ENCODE measurements around the gene PITPNM2. TPM values are rescaled to one million over a fixed set of nuclear protein-coding genes. Genes with fewer than 3 reads are reported as not detected.
"Not testable (repeated sequence)": the region's sequence is repeated elsewhere in the genome, so short reads cannot be mapped to it uniquely, and the experiment has no call there.

Gene PITPNM2
- total and polyA plus RNA-seq, 3 donors from 2014 or later: 24.2 to 38.3 (median 25.3) TPM

DNA sequence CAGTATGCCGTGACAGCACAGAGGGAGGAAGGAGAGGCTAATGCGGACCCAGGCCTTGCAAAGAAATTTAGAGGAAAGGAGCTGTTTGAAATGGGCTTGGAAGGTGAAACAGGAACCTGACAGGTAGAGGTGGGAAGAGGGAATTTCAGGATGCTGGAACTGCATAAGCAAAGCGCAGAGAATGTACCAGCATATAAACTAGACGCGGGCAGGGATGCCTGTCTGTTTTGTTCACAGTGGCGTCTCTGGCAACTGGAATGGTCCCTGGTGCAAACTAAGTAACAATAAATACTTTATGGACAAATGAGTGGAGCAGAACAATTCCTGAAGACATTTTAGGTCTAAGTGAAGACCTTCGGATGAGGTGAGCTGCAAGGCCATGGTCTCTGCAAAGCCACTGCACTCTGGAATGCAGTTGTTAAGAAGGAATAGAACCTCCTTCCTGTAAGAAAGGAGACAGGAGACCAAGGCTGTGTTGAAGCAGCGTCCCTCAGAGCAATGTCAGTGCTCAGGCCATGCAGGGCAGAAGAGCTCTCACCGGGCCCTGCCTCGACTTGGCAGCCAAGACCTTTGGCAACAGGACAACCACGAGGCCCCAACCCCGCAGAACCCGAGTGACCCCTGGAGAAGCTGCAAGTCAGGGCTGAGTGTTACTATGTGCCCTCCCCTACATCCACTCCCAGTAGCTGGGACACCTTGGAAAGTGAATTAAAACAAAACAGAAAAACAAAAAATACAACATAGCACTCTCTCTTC, 42.8 kb downstream of the PITPNM2 start:
- no peaks in the 10 kb centered on the region for H3K36me3 ChIP-seq (ENCODE audit: low read depth, missing control alignments)
- H3K27ac ChIP-seq: no peak overlapping the region
- H3K4me1 ChIP-seq: peaks cover 18% of the 10 kb centered on the region
- intact Hi-C loops (cut with DNase I; ENCODE audit: low total_unique reads): no loop called here
- no peaks in the 10 kb centered on the region for H3K9me3 ChIP-seq
- TF ChIP-seq POLR2A (IDR thresholded peaks at IDR 0.05): no peak
- TF ChIP-seq, protein P1, sequence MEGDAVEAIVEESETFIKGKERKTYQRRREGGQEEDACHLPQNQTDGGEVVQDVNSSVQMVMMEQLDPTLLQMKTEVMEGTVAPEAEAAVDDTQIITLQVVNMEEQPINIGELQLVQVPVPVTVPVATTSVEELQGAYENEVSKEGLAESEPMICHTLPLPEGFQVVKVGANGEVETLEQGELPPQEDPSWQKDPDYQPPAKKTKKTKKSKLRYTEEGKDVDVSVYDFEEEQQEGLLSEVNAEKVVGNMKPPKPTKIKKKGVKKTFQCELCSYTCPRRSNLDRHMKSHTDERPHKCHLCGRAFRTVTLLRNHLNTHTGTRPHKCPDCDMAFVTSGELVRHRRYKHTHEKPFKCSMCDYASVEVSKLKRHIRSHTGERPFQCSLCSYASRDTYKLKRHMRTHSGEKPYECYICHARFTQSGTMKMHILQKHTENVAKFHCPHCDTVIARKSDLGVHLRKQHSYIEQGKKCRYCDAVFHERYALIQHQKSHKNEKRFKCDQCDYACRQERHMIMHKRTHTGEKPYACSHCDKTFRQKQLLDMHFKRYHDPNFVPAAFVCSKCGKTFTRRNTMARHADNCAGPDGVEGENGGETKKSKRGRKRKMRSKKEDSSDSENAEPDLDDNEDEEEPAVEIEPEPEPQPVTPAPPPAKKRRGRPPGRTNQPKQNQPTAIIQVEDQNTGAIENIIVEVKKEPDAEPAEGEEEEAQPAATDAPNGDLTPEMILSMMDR (IDR thresholded peaks at IDR 0.05): no peak
- WGBS, 2 donors: 64 to 72% methylated on average over 13 of the region's 13 CpGs
- no peak overlapping the region for H3K4me3 ChIP-seq
- no peak for DNase-seq
- no peaks in the 10 kb centered on the region for H3K27me3 ChIP-seq

DNA sequence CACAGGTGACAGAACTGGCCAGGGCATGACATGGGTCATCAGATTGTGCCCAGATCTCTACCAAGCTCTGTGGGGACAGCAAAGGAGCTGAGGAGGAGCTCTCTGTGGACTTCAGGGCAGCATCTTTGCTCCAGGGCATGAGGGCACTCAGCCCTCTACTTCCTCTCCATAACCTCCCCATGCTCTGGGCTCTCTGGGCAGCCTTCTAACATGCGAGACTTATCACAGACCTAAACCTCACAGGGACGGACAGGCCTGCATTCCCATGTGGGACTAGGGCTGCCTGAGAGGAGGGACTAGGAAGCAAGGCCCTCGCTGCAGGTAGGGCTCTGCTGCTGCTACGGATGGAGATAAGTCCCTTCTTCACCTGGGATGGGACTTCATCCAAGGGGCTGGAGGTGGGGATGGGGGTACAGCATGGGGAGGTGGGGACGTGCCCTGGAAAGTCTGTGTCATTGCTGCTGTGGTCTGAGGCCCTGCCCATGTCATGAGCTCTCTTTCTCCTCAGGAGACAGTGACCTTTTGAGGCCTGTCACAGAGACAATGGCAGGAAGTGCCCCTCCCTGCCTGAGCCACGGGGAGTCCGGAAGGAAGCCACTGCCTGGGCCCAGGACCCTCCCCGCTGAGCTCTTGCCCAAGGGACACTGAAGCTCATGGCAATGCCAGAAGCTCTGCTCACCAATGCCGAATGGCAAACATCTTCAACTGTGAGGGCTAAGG, 44.1 kb downstream of the PITPNM2 start:
- 83 to 95% methylated on average over 5 to 9 of the region's 9 CpGs for WGBS, 2 donors
- H3K4me3 ChIP-seq: no peak overlapping the region
- intact Hi-C loops (cut with DNase I; ENCODE audit: low total_unique reads): no loop called here
- H3K9me3 ChIP-seq: no peaks in the 10 kb centered on the region
- H3K27me3 ChIP-seq: no peaks in the 10 kb centered on the region
- TF ChIP-seq POLR2A (IDR thresholded peaks at IDR 0.05): no peak
- TF ChIP-seq, protein P1 (IDR thresholded peaks at IDR 0.05): no peak
- H3K27ac ChIP-seq: no peak overlapping the region
- H3K4me1 ChIP-seq: peaks cover 18% of the 10 kb centered on the region
- H3K36me3 ChIP-seq (ENCODE audit: low read depth, missing control alignments): no peaks in the 10 kb centered on the region
- DNase-seq: no peak

DNA sequence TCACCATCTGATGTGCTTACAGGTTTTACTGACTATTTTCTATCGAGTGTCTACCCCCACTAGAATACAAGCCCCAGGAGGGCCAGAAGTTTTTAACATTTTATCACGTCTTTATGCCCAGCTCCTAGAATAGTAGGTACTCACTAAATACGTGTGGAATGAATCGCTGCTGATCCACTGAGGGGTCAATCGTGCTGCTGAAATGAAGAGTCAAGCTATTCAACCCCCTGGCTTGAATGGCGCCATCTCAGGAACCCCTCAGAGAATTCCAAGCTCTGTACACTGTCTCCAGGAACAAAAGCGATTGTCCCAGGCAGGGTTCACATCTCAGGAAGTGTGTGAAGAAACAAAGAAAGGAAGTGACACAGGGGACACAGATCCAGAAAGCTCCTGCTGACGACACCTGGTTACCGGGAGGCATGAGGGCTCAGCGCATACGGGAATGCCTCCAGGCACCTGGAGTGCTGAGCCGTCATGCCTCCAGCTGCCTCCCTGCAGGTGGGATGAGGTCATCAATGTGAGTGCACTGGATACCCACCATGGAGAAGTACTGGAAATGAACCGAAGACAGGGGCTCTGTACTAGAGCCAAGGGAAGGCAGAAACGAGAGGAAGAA, 45.6 kb downstream of the PITPNM2 start:
- TF ChIP-seq, protein P1 (IDR thresholded peaks at IDR 0.05): no peak
- TF ChIP-seq POLR2A (IDR thresholded peaks at IDR 0.05): no peak
- Histone ChIP-seq H3K9me3 (no peaks in the 10 kb centered on the region), H3K36me3 (ENCODE audit: low read depth, missing control alignments) (no peaks in the 10 kb centered on the region), H3K4me3 (no peak overlapping the region), H3K4me1 (peaks cover 18% of the 10 kb centered on the region), H3K27ac (no peak overlapping the region), H3K27me3 (no peaks in the 10 kb centered on the region)
- DNase-seq: no peak
- intact Hi-C loops (cut with DNase I; ENCODE audit: low total_unique reads): no loop called here
- 84 to 86% methylated on average over 11 to 14 of the region's 14 CpGs for WGBS, 2 donors

DNA sequence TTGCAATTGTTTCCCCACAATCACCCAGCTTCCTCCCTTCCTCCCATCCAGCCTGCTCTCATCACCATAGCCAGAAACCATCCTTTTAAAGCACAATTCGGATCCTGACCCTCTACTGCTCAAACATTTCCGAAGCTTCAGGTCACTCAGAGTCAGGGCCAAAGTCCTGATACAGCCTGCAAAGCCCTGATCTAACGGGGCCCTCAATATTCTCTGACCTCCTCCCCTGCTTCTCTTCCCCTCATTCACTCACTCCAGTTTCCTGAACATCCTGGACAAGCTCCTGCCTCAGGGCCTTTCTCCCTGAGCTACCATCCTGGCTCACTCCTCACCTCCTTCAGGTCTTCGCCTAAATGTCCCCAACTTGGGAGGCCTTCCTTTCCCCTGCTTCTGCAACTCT, 46.1 kb downstream of the PITPNM2 start:
- Histone ChIP-seq H3K4me1 (peaks cover 17% of the 10 kb centered on the region), H3K27ac (no peak overlapping the region), H3K27me3 (no peaks in the 10 kb centered on the region), H3K4me3 (no peak overlapping the region), H3K36me3 (ENCODE audit: low read depth, missing control alignments) (no peaks in the 10 kb centered on the region), H3K9me3 (no peaks in the 10 kb centered on the region)
- WGBS, 2 donors: 80 to 86% methylated on average over 4 of the region's 4 CpGs
- no peak for DNase-seq
- TF ChIP-seq POLR2A (IDR thresholded peaks at IDR 0.05): no peak
- TF ChIP-seq, protein P1 (IDR thresholded peaks at IDR 0.05): no peak
- intact Hi-C loops (cut with DNase I; ENCODE audit: low total_unique reads): no loop called here

DNA sequence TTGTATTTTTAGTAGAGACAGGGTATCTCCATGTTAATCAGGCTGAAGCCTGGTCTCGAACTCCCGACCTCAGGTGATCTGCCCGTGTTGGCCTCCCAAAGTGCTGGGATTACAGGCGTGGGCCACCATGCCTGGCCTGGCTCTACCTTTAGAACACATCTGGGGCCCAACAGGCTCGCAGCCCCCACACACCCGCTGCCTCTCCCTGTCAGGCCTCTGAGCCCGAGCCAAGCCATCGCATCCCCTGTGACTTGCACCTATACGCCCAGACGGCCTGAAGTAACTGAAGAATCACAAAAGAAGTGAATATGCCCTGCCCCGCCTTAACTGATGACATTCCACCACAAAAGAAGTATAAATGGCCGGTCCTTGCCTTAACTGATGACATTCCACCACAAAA, 46.8 kb downstream of the PITPNM2 start:
- intact Hi-C loops (cut with DNase I; ENCODE audit: low total_unique reads); H3K27ac ChIP-seq; H3K9me3 ChIP-seq; H3K4me3 ChIP-seq; H3K36me3 ChIP-seq (ENCODE audit: low read depth, missing control alignments); H3K27me3 ChIP-seq; DNase-seq: not testable (repeated sequence)
- 89 to 96% methylated on average over 9 to 12 of the region's 12 CpGs for WGBS, 2 donors
- peaks cover 13% of the 10 kb centered on the region for H3K4me1 ChIP-seq
